Measurements from ENCODE around the gene CSAD. TPM values are rescaled to one million over a fixed set of nuclear protein-coding genes. Genes with fewer than 3 reads are reported as not detected.
A peak's percentile ranks its signal among the peaks of the same experiment; 100 is the strongest.

The CSAD gene
- total and polyA plus RNA-seq, 8 donors = 33.1 to 109 (median 93.3) TPM

DNA sequence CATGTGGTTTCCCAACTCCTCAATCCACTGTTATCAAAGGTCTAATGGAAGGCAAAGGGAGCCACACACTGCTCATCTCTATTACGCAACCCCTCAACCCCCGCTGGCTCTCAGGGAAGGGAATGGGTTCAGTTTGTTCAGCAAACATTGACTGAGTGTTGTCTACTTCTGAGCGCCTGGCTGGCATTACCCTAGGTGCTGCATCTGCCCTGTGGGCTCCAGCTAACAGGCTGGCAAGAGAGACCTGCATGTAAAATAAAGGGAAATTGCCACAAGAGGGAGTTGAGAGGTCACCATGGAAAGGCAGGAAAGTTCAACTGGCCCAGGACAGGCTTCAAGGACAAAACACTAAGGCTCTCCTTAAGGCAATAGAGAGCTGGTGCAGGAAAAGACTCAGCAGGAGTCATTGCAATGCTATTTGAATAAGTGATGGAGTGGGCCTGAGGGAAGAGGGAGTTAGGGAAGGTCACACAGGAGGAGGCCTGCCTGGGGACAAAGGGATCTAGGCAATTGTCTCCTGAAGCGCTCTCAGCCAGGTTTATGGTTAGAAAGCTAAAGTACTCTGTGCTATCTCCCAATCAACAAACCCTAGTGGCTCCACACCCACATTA lies 5.7 kb downstream of the CSAD start:
- intact Hi-C loops (cut with DNase I) = no loop called here

DNA sequence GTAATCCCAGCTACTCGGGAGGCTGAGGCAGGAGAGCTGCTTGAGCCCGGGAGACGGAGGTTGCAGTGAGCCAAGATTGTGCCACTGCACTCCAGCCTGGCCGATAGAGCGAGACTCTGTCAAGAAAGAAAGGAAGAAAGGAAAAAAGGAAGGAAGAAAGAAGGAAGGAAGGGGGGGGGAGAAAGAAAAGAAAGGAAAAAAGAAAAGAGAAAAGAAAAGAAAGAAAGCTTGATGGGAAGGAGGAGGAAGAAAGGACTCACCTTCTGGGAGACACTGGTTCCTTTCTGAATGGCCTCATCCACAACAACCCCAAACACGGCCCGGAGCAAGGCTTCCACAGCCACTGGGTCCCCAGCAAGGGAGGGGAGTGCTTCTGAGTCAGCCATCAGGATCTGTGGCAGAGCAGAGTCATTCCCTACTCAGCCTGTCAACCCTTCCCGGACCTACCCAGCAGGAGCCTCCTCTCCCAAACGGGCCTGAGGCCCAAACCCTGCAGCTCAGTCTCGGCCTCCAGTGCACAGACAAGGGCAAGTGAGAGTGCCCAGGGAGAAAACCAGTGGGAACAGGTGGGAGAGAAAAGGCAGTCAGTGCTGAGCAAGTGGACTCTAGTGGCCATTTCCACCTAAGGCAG lies 7.5 kb downstream of the CSAD start:
- intact Hi-C loops (cut with DNase I) = no loop called here
- Histone ChIP-seq H3K27ac (no peak overlapping the region), H3K36me3 (peaks cover 0 to 35% of the 10 kb centered on the region in 2 donors), H3K4me3 (no peak overlapping the region), H3K4me1 (peaks cover 9% of the 10 kb centered on the region in 2 donors), H3K27me3 (no peaks in the 10 kb centered on the region), H3K9me3 (no peaks in the 10 kb centered on the region)
- DNase-seq (no peak), ATAC-seq (no peak)
- TF ChIP-seq, protein P1, sequence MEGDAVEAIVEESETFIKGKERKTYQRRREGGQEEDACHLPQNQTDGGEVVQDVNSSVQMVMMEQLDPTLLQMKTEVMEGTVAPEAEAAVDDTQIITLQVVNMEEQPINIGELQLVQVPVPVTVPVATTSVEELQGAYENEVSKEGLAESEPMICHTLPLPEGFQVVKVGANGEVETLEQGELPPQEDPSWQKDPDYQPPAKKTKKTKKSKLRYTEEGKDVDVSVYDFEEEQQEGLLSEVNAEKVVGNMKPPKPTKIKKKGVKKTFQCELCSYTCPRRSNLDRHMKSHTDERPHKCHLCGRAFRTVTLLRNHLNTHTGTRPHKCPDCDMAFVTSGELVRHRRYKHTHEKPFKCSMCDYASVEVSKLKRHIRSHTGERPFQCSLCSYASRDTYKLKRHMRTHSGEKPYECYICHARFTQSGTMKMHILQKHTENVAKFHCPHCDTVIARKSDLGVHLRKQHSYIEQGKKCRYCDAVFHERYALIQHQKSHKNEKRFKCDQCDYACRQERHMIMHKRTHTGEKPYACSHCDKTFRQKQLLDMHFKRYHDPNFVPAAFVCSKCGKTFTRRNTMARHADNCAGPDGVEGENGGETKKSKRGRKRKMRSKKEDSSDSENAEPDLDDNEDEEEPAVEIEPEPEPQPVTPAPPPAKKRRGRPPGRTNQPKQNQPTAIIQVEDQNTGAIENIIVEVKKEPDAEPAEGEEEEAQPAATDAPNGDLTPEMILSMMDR (IDR thresholded peaks at IDR 0.05) = no peak

More for the DNA sequence above, 5.7 kb downstream of the CSAD start:
- Histone ChIP-seq H3K4me3 (no peak overlapping the region), H3K9me3 (no peaks in the 10 kb centered on the region), H3K27ac (no peak overlapping the region), H3K36me3 (peaks cover 0 to 30% of the 10 kb centered on the region in 2 donors), H3K27me3 (no peaks in the 10 kb centered on the region), H3K4me1 (peaks cover 9 to 18% of the 10 kb centered on the region in 2 donors)
- TF ChIP-seq, protein P1 (IDR thresholded peaks at IDR 0.05) = peak in 1 of 2 donors; percentile 19
- DNase-seq = no peak
- ATAC-seq = peak; percentile 80

DNA sequence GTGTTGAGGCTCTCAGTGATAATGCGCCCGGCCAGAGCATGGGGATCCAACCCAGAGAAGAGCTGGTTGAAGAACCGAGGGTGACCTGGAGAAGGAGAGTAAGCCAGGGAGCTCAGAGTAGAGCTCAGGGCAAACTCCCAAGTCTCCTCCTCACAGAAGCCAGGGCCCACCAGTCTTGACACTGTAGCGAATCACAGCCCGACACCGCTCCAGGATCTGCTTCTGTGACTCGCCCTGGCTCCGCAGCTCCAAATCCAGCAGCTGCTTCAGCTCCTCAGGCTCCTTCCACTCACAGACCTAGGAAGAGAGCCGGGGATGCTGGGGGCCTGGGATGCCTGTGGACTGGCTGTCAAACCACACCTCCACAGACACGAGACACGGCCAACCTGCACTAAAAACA lies 8.4 kb downstream of the CSAD start:
- Histone ChIP-seq H3K36me3 (peaks cover 0 to 35% of the 10 kb centered on the region in 2 donors), H3K27me3 (no peaks in the 10 kb centered on the region), H3K27ac (no peak overlapping the region), H3K9me3 (no peaks in the 10 kb centered on the region), H3K4me1 (peaks cover 9% of the 10 kb centered on the region in 2 donors), H3K4me3 (no peak overlapping the region)
- ATAC-seq = no peak
- intact Hi-C loops (cut with DNase I) = no loop called here
- DNase-seq = no peak
- TF ChIP-seq, protein P1 (IDR thresholded peaks at IDR 0.05) = no peak

DNA sequence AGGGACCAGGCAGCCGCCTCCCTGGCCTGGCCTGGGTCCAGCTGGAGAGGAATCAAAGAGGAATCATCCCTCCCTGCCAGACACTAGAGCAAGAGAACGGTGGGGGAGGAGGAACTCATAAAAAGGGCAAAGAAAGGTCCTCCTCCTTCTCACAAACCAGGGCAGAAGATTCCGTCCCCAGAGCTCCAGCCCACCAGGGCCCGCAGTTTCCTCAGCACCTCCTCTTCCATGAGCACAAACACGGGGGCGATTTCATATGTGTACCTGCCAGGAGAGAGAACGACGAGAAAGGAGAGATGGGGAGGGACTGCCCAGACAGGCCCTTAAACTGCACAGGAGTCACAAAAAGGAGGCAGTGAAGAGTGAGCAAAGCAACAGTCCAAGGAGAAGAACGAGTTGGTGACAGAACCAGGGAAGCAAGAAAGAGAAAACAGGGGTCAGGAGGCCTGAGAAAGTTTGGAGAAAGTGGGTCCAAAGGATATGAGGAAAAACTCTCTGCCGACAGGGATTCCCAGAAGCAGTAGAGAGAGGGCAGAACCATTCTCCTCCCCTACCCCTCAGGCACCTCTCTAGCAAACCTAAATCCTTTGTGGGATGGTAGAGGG lies 8.9 kb downstream of the CSAD start:
- no peak overlapping the region for H3K27ac ChIP-seq
- ATAC-seq (no peak), DNase-seq (no peak)
- intact Hi-C loops (cut with DNase I) = no loop called here
- no peak overlapping the region for H3K4me3 ChIP-seq
- H3K27me3 ChIP-seq = no peaks in the 10 kb centered on the region
- TF ChIP-seq, protein P1 (IDR thresholded peaks at IDR 0.05) = no peak
- H3K4me1 ChIP-seq = peaks cover 9% of the 10 kb centered on the region in 2 donors
- H3K9me3 ChIP-seq = no peaks in the 10 kb centered on the region
- peaks cover 0 to 35% of the 10 kb centered on the region in 2 donors for H3K36me3 ChIP-seq
